Neural cell (in vitro differentiated cells): ENCODE results near the gene MUC5B.

Experiments
- CTCF ChIP-seq: fragments of 450-650 bp; IDR thresholded peaks from 2 replicates; pipeline ENCODE4 v1.5.1; 2014; ENCODE audit warnings: antibody characterized with exemption, mild to moderate bottlenecking, moderate library complexity; ENCODE audit not compliant: poor library complexity, severe bottlenecking
- EP300 ChIP-seq: fragments of 450-650 bp; conservative IDR thresholded peaks from 2 replicates; pipeline ENCODE4 v1.6.1; 2014; ENCODE audit warnings: antibody characterized with exemption, mild to moderate bottlenecking, moderate library complexity; ENCODE audit not compliant: poor library complexity, severe bottlenecking
- RAD21 ChIP-seq: fragments of 450-650 bp; conservative IDR thresholded peaks from 2 replicates; pipeline ENCODE4 v1.6.1; 2014; ENCODE audit warnings: antibody characterized with exemption, mild to moderate bottlenecking, moderate library complexity

GRCh38 chr11:1230456-1231395, 7.9 kb downstream of the MUC5B start:
- no peak for TF ChIP-seq EP300
- TF ChIP-seq RAD21 = no peak
- no peak for TF ChIP-seq CTCF
